Breast epithelium (tissue), 4 donors: ENCODE data around the gene PALLD. TPM values are rescaled to one million over a fixed set of nuclear protein-coding genes. Genes with fewer than 3 reads are reported as not detected.

Source experiments
- DNase-seq, 2 donors: peaks; one replicate each; pipeline ENCODE4 v3.0.0-alpha.2; 2019; ENCODE audit warnings: low spot score in 2 of 2
- H3K27ac ChIP-seq, 2 donors: fragments of 200-600 bp; sonication (generic) in 1 of 2; one replicate each; pipeline ENCODE4 v1.5.1; 2016 to 2019; ENCODE audit warnings: mild to moderate bottlenecking in 1 of 2
- H3K27me3 ChIP-seq, 2 donors: fragments of 200-600 bp; sonication (generic) in 1 of 2; one replicate each; pipeline versions ENCODE4 v1.5.1 to v1.6.0; 2017 to 2019; ENCODE audit warnings: control low read depth in 1 of 2, mild to moderate bottlenecking in 1 of 2
- H3K36me3 ChIP-seq: fragments of 200-600 bp; one replicate; pipeline ENCODE4 v1.5.1; 2019
- H3K4me1 ChIP-seq, 2 donors: fragments of 200-600 bp; sonication (generic); one replicate each; pipeline ENCODE4 v1.5.1; 2016 to 2019; ENCODE audit warnings: control low read depth in 1 of 2
- H3K4me3 ChIP-seq, 3 donors: fragments of 200-600 bp; sonication (generic); 1 replicate in 2 of 3; 2 replicates in 1 of 3; pipeline ENCODE4 v1.5.1; 2016 to 2019; ENCODE audit warnings: mild to moderate bottlenecking in 3 of 3, moderate library complexity in 2 of 3
- H3K9me3 ChIP-seq, 2 donors: fragments of 200-600 bp; sonication (generic) in 1 of 2; one replicate each; pipeline ENCODE4 v1.5.1; 2016 to 2019; ENCODE audit warnings: control low read depth in 1 of 2
- CTCF ChIP-seq, 3 donors: fragments of 450-650 bp; IDR thresholded peaks; one replicate each; pipeline ENCODE4 v1.5.1; 2016 to 2017; ENCODE audit warnings: antibody characterized with exemption in 3 of 3, mild to moderate bottlenecking in 3 of 3, moderate library complexity in 3 of 3
- POLR2A ChIP-seq: fragments of 450-650 bp; IDR thresholded peaks from one replicate; pipeline ENCODE4 v1.6.1; 2016; ENCODE audit warnings: antibody characterized with exemption, mild to moderate bottlenecking, moderate library complexity
- POLR2AphosphoS5 ChIP-seq, 3 donors: sonication (generic); formaldehyde crosslinking; IDR thresholded peaks; one replicate each; pipeline ENCODE4 v1.6.1; 2017; ENCODE audit warnings: antibody characterized with exemption in 3 of 3
- intact Hi-C: fragments of 100-400 bp; cut with DNase I; formaldehyde crosslinking; loops from one replicate; pipeline ENCODE4 v1.15.1; 2023; ENCODE audit warnings: low total_unique reads
- total RNA-seq, 3 donors: library from RNA; depleted of rRNA; stranded (reverse); fragments of >200 nt; gene quantifications; one replicate each; pipeline ENCODE4 v1.1.0, GENCODE V29; 2016

The PALLD gene
- total RNA-seq, 3 donors from 2014 or later: 96.0 to 186 (median 174) TPM

GRCh38 chr4:168884251-168885124 is 387.6 kb downstream of the PALLD start:
- H3K27ac ChIP-seq: peak overlapping the region in 1 of 2 donors; percentile 40
- H3K36me3 ChIP-seq: no peaks in the 10 kb centered on the region
- no peaks in the 10 kb centered on the region for H3K9me3 ChIP-seq
- intact Hi-C loops: no loop called here
- H3K27me3 ChIP-seq: no peaks in the 10 kb centered on the region
- TF ChIP-seq CTCF (IDR thresholded peaks at IDR 0.05) (no peak), POLR2A (no peak), POLR2AphosphoS5 (IDR thresholded peaks at IDR 0.05) (no peak)
- H3K4me3 ChIP-seq: no peak overlapping the region
- no peak for DNase-seq
- H3K4me1 ChIP-seq: peaks cover 3 to 5% of the 10 kb centered on the region in 2 donors

- no peaks in the 10 kb centered on the region for H3K9me3 ChIP-seq
- H3K4me3 ChIP-seq: no peak overlapping the region
- no peaks in the 10 kb centered on the region for H3K27me3 ChIP-seq
- DNase-seq: no peak
- intact Hi-C loops: no loop called here
- H3K4me1 ChIP-seq: peaks cover 0 to 3% of the 10 kb centered on the region in 2 donors
- no peak overlapping the region for H3K27ac ChIP-seq
- TF ChIP-seq POLR2A: no peak
- no peak for TF ChIP-seq POLR2AphosphoS5 (IDR thresholded peaks at IDR 0.05)
- TF ChIP-seq CTCF (IDR thresholded peaks at IDR 0.05): no peak
- no peaks in the 10 kb centered on the region for H3K36me3 ChIP-seq
Measured at GRCh38 chr4:168885400-168885799, 388.5 kb downstream of the PALLD start.

GRCh38 chr4:168886351-168886750 is 389.5 kb downstream of the PALLD start:
- Histone ChIP-seq H3K9me3 (no peaks in the 10 kb centered on the region), H3K27ac (no peak overlapping the region), H3K4me3 (no peak overlapping the region), H3K36me3 (no peaks in the 10 kb centered on the region), H3K27me3 (no peaks in the 10 kb centered on the region), H3K4me1 (peaks cover 0 to 3% of the 10 kb centered on the region in 2 donors)
- intact Hi-C loops: no loop called here
- TF ChIP-seq POLR2A: no peak
- TF ChIP-seq POLR2AphosphoS5 (IDR thresholded peaks at IDR 0.05): no peak
- no peak for TF ChIP-seq CTCF (IDR thresholded peaks at IDR 0.05)
- DNase-seq: no peak

GRCh38 chr4:168887809-168888208 is 391.0 kb downstream of the PALLD start:
- Histone ChIP-seq H3K4me3 (no peak overlapping the region), H3K9me3 (no peaks in the 10 kb centered on the region), H3K27me3 (no peaks in the 10 kb centered on the region), H3K4me1 (peaks cover 0 to 3% of the 10 kb centered on the region in 2 donors), H3K36me3 (no peaks in the 10 kb centered on the region), H3K27ac (peak overlapping the region in 1 of 2 donors; percentile 6)
- no peak for DNase-seq
- intact Hi-C loops: no loop called here
- TF ChIP-seq POLR2AphosphoS5 (IDR thresholded peaks at IDR 0.05) (no peak), POLR2A (no peak), CTCF (IDR thresholded peaks at IDR 0.05) (no peak)

GRCh38 chr4:168888715-168889215 is 391.9 kb downstream of the PALLD start:
- TF ChIP-seq POLR2AphosphoS5 (IDR thresholded peaks at IDR 0.05): no peak
- no peak for TF ChIP-seq POLR2A
- no peak for TF ChIP-seq CTCF (IDR thresholded peaks at IDR 0.05)
- no peaks in the 10 kb centered on the region for H3K27me3 ChIP-seq
- no peak overlapping the region for H3K4me3 ChIP-seq
- H3K27ac ChIP-seq: peak overlapping the region in 1 of 2 donors; percentile 36
- H3K36me3 ChIP-seq: no peaks in the 10 kb centered on the region
- DNase-seq: no peak
- intact Hi-C loops: no loop called here
- H3K9me3 ChIP-seq: no peaks in the 10 kb centered on the region
- peaks cover 0 to 3% of the 10 kb centered on the region in 2 donors for H3K4me1 ChIP-seq
